HepG2 (cell line): ENCODE results near the gene TALDO1. TPM values are rescaled to one million over a fixed set of nuclear protein-coding genes. Genes with fewer than 3 reads are reported as not detected.

Experiments used
- ETV6 ChIP-seq: sonication (generic); formaldehyde crosslinking; conservative IDR thresholded peaks from 2 replicates; pipeline ENCODE4 v1.4.0; 2020; ENCODE audit warnings: missing genetic modification reagents
- GATA4 ChIP-seq: sonication (generic); IDR thresholded peaks from 2 replicates; pipeline ENCODE4 v1.6.1; 2016; ENCODE audit warnings: antibody characterized with exemption, low read depth, borderline replicate concordance
- IKZF4 ChIP-seq: sonication (generic); formaldehyde crosslinking; IDR thresholded peaks from 2 replicates; pipeline ENCODE4 v1.5.1; 2020; ENCODE audit warnings: borderline replicate concordance, mild to moderate bottlenecking, low read depth, missing genetic modification reagents; ENCODE audit errors: not compliant biosample characterization
- ISX ChIP-seq: sonication (generic); formaldehyde crosslinking; conservative IDR thresholded peaks from 2 replicates; pipeline ENCODE4 v1.5.0; 2020; ENCODE audit warnings: missing genetic modification reagents
- JARID2 ChIP-seq: sonication (generic); formaldehyde crosslinking; IDR thresholded peaks from 2 replicates; pipeline ENCODE4 v1.8.1; 2023; ENCODE audit warnings: missing genetic modification reagents, inconsistent platforms; ENCODE audit not compliant: insufficient replicate concordance
- NFE2L2 ChIP-seq: fragments of 150-350 bp; IDR thresholded peaks from 2 replicates; pipeline ENCODE4 v1.6.1; 2014; ENCODE audit warnings: low read length
- NPAS2 ChIP-seq: sonication (generic); formaldehyde crosslinking; IDR thresholded peaks from 2 replicates; pipeline ENCODE4 v1.8.0; 2022; ENCODE audit warnings: mild to moderate bottlenecking, missing genetic modification reagents, borderline replicate concordance
- POLR2G ChIP-seq: fragments of 200-400 bp; formaldehyde crosslinking; IDR thresholded peaks from 2 replicates; pipeline ENCODE4 v1.6.1; 2018; ENCODE audit warnings: mild to moderate bottlenecking, low read depth, low read length, moderate library complexity
- SOX13 ChIP-seq, 3 experiments: fragments of 450-650 bp in 1 of 3; sonication (generic) in 1 of 3; formaldehyde crosslinking in 1 of 3; IDR thresholded peaks in 2 of 3; conservative IDR thresholded peaks in 1 of 3; 2 replicates each; pipeline versions ENCODE4 v1.5.0 to v1.6.1; 2016 to 2020; ENCODE audit warnings: antibody characterized with exemption in 1 of 3, mild to moderate bottlenecking in 1 of 3, missing compliant biosample characterization in 1 of 3, missing genetic modification reagents in 1 of 3, moderate library complexity in 1 of 3
- TARDBP ChIP-seq: sonication (generic); formaldehyde crosslinking; IDR thresholded peaks from 2 replicates; pipeline ENCODE4 v1.8.0; 2022; ENCODE audit warnings: mild to moderate bottlenecking, missing genetic modification reagents
- WIZ ChIP-seq: sonication (generic); formaldehyde crosslinking; IDR thresholded peaks from 2 replicates; pipeline ENCODE4 v1.5.1; 2020; ENCODE audit warnings: mild to moderate bottlenecking, missing genetic modification reagents
- ZNF451 ChIP-seq: sonication (generic); formaldehyde crosslinking; IDR thresholded peaks from 2 replicates; pipeline ENCODE4 v1.5.0; 2020; ENCODE audit warnings: mild to moderate bottlenecking, missing genetic modification reagents
- polyA plus RNA-seq, 8 experiments: library from polyadenylated mRNA; depleted of rRNA in 3 of 8; stranded (reverse) in 7 of 8; unstranded in 1 of 8; fragments of >200 nt; fragmentation: Illumina TruSeq in 4 of 8; extraction: Trizol in 4 of 8; gene quantifications; 2 replicates each; pipeline versions ENCODE4 v1.2.1 to v1.2.3, GENCODE V29; 2011 to 2016; ENCODE audit warnings: low read depth in 4 of 8, missing spikeins in 1 of 8, mixed read lengths in 1 of 8; ENCODE audit not compliant: insufficient read depth in 1 of 8
- total RNA-seq, 5 experiments: library from RNA; depleted of rRNA; stranded (reverse); fragments of >200 nt; fragmentation: Illumina TruSeq; extraction: Trizol; gene quantifications; 2 replicates each; pipeline ENCODE4 v1.2.3, GENCODE V29; 2016; ENCODE audit warnings: low read depth in 1 of 5
- TF ChIP-seq, protein P1 (sequence below): sonication (generic); formaldehyde crosslinking; IDR thresholded peaks from 2 replicates; pipeline ENCODE4 v1.4.0; 2020; ENCODE audit warnings: mild to moderate bottlenecking, missing genetic modification reagents
- TF ChIP-seq, protein P2 (sequence below): sonication (generic); formaldehyde crosslinking; IDR thresholded peaks from 2 replicates; pipeline ENCODE4 v1.5.0; 2020; ENCODE audit warnings: missing genetic modification reagents
- TF ChIP-seq, protein P3 (sequence below): IDR thresholded peaks from 2 replicates; pipeline ENCODE4 v1.6.1; 2012; ENCODE audit warnings: inconsistent platforms
- TF ChIP-seq, protein P4 (sequence below): sonication (generic); formaldehyde crosslinking; IDR thresholded peaks from 2 replicates; pipeline ENCODE4 v1.4.0; 2020; ENCODE audit warnings: low read depth, missing genetic modification reagents

Gene TALDO1
- total and polyA plus RNA-seq, 2 of the 13 experiments (the other 11 are each of a cell fraction or from before 2014, with no cell fraction given) = 107 to 240 TPM

DNA sequence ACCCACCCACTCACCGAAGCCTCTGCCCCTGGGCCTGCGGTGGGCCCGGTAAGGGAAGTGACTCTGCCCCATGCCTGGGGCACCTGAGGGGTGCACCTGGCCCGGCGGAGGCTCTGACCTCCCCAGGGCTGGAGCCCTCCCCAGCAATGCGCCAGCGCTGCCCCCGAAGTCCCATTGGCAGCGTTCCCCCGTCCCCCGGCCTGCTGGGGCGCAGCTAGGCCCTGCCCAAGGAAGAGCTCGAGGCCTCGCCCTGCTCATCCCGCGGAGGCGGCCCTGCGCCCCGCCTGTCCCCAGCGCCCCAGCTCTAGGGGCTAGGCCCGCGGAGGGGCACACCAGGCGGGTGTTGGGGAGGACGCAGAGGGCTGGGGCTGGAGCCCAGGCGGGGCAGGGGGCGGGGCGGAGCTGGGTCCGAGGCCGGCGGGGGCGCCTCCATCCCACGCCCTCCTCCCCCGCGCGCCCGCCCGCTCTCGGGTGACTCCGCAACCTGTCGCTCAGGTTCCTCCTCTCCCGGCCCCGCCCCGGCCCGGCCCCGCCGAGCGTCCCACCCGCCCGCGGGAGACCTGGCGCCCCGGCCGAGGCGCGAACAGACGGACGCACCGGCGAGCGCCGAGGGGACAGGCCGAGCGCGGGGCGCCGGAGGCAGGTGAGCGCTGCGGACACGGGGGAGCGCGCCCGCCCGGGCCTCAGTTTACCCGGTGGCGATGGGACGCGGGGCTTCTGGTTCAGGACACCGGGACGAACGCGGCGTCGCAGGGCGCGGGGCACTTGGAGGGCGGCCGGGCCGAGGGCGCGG, 41.4 kb upstream of the TALDO1 start, which contains the start of gene EPS8L2 (continued):
- TF ChIP-seq, protein P1, sequence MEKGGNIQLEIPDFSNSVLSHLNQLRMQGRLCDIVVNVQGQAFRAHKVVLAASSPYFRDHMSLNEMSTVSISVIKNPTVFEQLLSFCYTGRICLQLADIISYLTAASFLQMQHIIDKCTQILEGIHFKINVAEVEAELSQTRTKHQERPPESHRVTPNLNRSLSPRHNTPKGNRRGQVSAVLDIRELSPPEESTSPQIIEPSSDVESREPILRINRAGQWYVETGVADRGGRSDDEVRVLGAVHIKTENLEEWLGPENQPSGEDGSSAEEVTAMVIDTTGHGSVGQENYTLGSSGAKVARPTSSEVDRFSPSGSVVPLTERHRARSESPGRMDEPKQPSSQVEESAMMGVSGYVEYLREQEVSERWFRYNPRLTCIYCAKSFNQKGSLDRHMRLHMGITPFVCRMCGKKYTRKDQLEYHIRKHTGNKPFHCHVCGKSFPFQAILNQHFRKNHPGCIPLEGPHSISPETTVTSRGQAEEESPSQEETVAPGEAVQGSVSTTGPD (CRISPR knock-in tag) = no peak
- no peak for TF ChIP-seq NFE2L2
- no peak for TF ChIP-seq GATA4
- no peak for TF ChIP-seq WIZ (CRISPR knock-in tag)
- TF ChIP-seq, protein P2, sequence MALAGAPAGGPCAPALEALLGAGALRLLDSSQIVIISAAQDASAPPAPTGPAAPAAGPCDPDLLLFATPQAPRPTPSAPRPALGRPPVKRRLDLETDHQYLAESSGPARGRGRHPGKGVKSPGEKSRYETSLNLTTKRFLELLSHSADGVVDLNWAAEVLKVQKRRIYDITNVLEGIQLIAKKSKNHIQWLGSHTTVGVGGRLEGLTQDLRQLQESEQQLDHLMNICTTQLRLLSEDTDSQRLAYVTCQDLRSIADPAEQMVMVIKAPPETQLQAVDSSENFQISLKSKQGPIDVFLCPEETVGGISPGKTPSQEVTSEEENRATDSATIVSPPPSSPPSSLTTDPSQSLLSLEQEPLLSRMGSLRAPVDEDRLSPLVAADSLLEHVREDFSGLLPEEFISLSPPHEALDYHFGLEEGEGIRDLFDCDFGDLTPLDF (CRISPR knock-in tag) = 0 out of 2 replicates have a peak, but pooled peaks have one; percentile 45
- 0 out of 2 replicates have a peak, but pooled peaks have one; percentile 24 for TF ChIP-seq POLR2G
- no peak for TF ChIP-seq TARDBP (CRISPR knock-in tag)
- TF ChIP-seq JARID2 (CRISPR knock-in tag) = peak; percentile 55
- TF ChIP-seq ZNF451 (CRISPR knock-in tag) = no peak
- no peak for TF ChIP-seq IKZF4 (CRISPR knock-in tag)
- TF ChIP-seq, protein P3, sequence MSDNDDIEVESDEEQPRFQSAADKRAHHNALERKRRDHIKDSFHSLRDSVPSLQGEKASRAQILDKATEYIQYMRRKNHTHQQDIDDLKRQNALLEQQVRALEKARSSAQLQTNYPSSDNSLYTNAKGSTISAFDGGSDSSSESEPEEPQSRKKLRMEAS = no peak
- TF ChIP-seq, protein P4, sequence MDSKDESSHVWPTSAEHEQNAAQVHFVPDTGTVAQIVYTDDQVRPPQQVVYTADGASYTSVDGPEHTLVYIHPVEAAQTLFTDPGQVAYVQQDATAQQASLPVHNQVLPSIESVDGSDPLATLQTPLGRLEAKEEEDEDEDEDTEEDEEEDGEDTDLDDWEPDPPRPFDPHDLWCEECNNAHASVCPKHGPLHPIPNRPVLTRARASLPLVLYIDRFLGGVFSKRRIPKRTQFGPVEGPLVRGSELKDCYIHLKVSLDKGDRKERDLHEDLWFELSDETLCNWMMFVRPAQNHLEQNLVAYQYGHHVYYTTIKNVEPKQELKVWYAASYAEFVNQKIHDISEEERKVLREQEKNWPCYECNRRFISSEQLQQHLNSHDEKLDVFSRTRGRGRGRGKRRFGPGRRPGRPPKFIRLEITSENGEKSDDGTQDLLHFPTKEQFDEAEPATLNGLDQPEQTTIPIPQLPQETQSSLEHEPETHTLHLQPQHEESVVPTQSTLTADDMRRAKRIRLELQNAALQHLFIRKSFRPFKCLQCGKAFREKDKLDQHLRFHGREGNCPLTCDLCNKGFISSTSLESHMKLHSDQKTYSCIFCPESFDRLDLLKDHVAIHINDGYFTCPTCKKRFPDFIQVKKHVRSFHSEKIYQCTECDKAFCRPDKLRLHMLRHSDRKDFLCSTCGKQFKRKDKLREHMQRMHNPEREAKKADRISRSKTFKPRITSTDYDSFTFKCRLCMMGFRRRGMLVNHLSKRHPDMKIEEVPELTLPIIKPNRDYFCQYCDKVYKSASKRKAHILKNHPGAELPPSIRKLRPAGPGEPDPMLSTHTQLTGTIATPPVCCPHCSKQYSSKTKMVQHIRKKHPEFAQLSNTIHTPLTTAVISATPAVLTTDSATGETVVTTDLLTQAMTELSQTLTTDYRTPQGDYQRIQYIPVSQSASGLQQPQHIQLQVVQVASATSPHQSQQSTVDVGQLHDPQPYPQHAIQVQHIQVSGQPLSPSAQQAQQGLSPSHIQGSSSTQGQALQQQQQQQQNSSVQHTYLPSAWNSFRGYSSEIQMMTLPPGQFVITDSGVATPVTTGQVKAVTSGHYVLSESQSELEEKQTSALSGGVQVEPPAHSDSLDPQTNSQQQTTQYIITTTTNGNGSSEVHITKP = no peak
- TF ChIP-seq NPAS2 (CRISPR knock-in tag) = no peak
- no peak for TF ChIP-seq SOX13 (IDR thresholded peaks at IDR 0.05)
- TF ChIP-seq SOX13 (CRISPR knock-in tag; conservative IDR thresholded peaks at IDR 0.05 in 1 of 2, IDR thresholded peaks at IDR 0.05 in 1 of 2) = no peak; a peak in 1 of 4 replicates
- 0 out of 2 replicates have a peak, but pooled peaks have one; percentile 12 for TF ChIP-seq ISX (CRISPR knock-in tag)
- TF ChIP-seq ETV6 (CRISPR knock-in tag) = no peak
